Mammary epithelial cell (primary cell): ENCODE data around the gene PMFBP1.

ENCODE experiments used
- CTCF ChIP-seq, 2 donors: IDR thresholded peaks in 1 of 2; conservative IDR thresholded peaks in 1 of 2; 2 replicates each; pipeline ENCODE4 v1.5.1; 2011 to 2012; ENCODE audit warnings: inconsistent platforms in 2 of 2, low read length in 2 of 2, mild to moderate bottlenecking in 2 of 2, control low read depth in 1 of 2, low read depth in 1 of 2; ENCODE audit not compliant: insufficient read depth in 1 of 2; ENCODE audit errors: extremely low read depth in 1 of 2
- EZH2 ChIP-seq: IDR thresholded peaks from 2 replicates; pipeline ENCODE4 v1.6.1; 2012; ENCODE audit warnings: low read length, inconsistent platforms, borderline replicate concordance

- no peak for TF ChIP-seq CTCF (conservative IDR thresholded peaks at IDR 0.05 in 1 of 2, IDR thresholded peaks at IDR 0.05 in 1 of 2; ENCODE audit: extremely low read depth in 1 of 2, insufficient read depth in 1 of 2, low read depth in 1 of 2, low read length in 2 of 2)
- TF ChIP-seq EZH2 = no peak
Measured at GRCh38 chr16:72197545-72197944, 25.6 kb upstream of the PMFBP1 start.
